ENCODE results near the gene CALHM2. TPM values are rescaled to one million over a fixed set of nuclear protein-coding genes. Genes with fewer than 3 reads are reported as not detected.
A peak's percentile ranks its signal among the peaks of the same experiment; 100 is the strongest.

CALHM2 gene
- total RNA-seq, 1 experiment from 2014 or later, result 1.9 TPM

GRCh38 chr10:103476046-103476768 is 24.0 kb upstream of the CALHM2 start:
- DNase-seq (ENCODE audit: low read depth), result no peak

DNA sequence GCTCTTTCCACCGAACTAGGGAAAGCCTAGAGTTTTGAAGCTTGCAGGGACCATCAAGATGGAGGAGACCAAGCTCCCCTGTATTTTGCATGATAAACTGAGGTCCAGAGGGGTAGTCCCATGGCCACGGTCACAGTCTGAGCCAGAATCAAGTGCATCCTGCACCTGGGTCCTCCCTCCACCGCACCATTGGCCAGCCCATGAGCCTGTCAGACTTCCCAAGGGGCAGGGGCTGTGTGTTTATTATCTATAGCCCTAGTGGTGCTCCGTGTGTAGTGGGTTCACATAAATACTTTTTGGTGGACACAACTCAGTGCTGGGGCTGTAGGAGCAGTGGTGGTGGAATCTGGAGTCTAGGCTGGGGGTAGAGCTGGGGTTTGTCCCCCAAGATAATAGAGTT is 23.3 kb upstream of the CALHM2 start:
- DNase-seq (ENCODE audit: low read depth), result no peak

DNA sequence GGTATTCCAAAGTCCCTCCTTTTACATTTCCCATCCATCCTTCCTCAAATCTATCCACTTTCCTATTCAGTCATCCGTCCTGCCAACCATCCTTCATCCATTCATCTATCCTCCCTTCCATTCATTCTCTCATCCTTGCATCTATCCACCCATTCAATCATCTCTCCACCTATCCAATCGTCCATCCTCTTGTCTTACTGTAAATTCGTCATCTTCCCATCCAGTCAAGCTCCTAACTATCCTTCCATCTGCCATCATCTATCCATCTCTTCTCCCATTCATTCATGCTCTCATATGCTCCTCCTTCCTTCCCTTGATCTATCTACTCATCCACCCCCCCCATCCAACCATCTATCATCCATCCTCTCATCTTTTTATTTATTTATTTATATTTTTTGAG is 21.9 kb upstream of the CALHM2 start:
- DNase-seq (ENCODE audit: low read depth), result no peak

DNA sequence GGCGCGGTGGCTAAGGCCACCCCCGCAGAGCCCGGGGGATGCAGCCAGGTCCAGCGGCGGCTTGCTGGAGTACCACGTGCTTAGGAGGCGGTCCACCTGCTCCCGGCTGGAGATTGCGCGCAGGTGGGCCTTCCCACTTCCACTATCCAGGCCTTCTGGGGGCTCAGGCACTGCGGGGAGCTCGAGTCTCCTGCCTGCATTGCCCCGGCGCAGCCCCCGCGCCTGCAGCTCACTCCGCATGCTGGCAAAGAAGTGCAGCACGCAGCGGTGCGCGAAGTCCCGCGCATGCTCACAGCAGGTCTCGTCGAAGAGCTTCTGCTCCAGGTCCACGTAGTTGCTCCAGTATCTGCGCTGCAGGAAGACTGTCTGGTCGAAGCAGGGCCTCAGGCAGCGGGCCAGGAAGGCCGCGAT is 21.1 kb upstream of the CALHM2 start:
- DNase-seq (ENCODE audit: low read depth), result no peak

DNA sequence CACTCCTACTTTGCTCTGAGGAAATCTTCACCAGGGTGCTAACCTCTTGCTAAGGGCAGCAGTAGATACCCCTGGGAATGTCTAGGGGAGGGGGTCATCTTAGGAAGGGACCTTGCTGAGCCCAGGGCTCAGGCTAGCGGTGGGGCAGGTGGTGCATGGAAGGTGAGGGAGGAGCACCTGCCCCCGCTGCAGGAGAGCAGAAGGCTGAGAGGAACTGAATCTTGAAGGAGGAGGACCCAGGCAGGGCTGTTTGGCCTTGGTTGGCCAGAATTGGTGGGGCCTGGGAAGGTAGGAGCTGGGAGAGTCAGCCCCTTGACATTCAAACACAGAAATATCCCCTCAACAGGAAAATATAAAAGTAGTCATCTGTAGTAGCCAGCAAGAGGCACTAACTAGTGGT is 19.8 kb upstream of the CALHM2 start:
- DNase-seq (ENCODE audit: low read depth), result no peak

DNA sequence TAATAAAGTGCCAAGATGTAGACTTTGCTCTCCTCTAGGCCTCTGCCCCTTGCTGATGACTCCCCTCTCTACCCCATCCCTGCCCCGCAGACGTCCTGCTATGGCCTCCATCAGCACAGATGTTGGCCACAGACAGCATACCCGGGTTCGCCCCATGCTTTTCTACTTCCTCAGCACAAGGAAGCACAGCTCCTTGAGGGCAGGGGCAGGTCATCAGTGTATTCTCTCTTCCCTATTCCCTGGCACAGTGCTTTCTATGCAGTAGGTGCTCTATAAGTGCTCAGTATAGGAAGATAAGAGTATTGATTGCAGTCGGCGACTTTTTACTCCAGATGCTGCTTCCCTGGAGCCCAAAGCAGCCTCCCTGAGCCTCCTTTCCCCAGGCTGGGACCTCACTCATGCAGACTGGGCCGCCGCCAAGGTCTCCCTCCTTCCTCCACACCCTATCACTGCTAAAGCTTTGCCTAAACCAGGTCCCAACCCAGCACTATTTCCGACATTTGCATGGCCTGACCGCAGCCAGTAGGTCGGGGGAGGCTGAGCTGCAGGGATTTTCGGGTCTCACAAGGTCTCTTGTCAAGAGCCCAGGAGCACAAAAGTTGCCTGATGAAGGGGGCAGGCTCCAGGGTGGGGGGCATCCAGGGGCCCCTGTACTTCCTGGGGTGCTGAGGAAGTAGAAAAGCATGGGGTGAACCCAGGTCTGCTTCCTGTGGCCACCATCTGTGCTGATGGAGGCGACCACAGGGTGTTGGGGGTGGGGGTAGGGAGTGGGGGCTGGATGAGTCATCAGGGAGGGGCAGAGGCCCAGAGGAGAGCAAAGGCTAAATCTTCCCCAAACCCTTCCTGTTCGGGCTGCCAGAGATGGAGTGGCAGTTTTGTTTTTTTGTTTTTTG is 18.8 kb upstream of the CALHM2 start:
- peak; percentile 68 for DNase-seq (ENCODE audit: low read depth)

GRCh38 chr10:103469201-103469600 is 17.0 kb upstream of the CALHM2 start:
- no peak for DNase-seq (ENCODE audit: low read depth)

DNA sequence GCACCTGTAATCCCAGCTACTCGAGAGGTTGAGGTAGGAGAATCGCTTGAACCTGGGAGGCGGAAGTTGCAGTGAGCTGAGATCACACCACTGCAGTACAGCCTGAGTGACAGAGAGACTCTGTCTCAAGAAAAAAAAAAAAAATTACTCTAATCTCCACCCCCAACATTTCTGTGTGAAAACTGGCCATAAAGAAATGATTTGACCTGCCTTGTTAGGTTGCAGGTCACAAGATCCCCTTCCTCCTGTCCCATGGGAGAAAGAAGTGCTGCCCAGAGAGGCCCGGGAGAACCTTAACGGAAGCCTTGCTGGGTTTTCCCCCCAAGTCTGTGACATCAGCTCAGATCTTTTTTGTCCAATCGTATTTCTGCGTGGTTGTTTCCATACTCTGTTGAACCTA is 15.2 kb upstream of the CALHM2 start:
- DNase-seq (ENCODE audit: low read depth), result no peak

GRCh38 chr10:103466734-103467133 is 14.6 kb upstream of the CALHM2 start:
- no peak for DNase-seq (ENCODE audit: low read depth)

- DNase-seq (ENCODE audit: low read depth), result no peak
These were observed 13.4 kb upstream of the CALHM2 start for GRCh38 chr10:103465411-103466179.

GRCh38 chr10:103463499-103463898 is 11.3 kb upstream of the CALHM2 start:
- no peak for DNase-seq (ENCODE audit: low read depth)

- no peak for DNase-seq (ENCODE audit: low read depth)
These were observed 7.4 kb upstream of the CALHM2 start for GRCh38 chr10:103459615-103460014.

DNA sequence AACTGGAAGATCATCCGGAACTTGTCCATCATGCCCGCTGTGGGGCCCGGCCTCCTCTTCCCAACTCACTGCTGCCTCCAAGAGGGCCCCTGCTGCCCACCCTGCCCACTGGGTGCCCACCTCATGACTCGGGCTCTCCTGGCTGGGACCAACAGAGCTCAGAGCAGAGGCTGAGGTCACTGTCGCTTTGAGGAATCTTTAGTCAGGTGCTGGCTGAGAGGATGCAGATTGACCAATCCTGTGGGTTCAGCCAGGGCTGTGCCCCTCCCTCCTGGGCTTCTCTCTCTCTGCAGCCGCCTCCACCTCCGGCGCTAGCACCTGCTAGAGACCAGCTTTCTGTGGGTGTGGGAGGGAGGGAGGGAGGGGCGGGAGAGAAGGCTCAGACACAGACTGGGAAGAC is 6.5 kb upstream of the CALHM2 start, which contains the start of gene CALHM1:
TSS of gene CALHM1 (minus strand) at position 181 of the 400 bp plus-strand sequence. CDS start at position 32, 149 bp downstream.
- no peak for DNase-seq (ENCODE audit: low read depth)

DNA sequence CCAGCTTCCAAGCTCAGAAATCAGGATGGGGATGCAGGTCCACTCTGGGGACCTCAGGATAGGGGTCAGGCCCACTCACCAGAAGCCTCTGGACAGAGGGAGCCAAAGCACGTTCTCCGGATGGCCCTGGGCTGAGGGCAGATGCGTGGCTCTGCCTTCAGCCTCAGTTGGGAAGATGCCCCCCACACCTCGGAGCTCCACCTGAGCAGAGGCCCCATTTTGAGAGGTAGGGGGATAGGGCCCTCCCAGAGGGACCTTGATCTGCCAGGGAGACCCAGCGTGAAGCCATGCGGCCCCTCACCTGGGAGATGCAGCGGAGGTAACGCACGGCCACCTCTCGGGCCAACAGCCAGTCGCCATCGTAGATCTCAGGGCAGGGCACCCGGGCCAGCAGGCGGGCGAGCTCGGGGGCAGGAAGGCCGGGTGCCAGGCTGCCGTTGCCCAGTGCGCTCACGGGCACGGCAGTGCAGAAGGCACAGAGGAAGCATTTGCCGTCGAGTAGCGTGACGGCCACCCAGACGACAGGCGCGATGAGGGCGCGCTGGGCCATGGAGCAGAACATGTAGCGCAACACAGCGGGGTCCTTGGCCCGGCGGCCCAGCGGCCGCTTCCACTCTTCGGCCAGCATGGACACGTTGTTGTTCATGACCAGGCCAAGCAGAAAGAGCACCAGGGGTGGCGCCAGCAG is 5.9 kb upstream of the CALHM2 start:
- DNase-seq (ENCODE audit: low read depth), result no peak

DNA sequence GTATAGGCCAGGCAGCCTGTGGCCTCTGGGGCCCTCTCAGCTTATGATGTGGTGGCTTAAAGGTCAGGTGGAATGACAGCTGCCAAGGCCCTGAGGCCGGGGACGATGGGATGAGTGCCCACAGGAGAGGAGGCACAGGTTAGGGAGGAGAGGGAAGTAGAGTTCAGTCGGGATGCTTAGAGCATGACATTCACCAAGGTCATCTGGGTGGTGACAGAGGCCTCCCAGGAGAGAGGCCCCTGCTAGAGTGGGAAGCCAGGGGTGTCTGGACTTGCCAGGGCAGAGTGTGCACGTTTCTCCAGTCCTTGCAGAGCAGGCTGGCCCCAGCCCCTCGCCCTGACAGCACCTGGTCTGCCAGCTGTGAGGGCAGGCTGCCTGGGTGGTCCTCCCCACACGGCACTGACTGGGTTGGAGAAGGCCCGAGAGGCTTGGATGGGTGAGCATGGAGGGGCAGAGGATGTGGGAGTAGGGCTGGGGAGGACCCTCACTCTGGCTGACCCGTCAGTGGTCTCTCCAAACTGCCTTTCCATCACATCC is 5.1 kb upstream of the CALHM2 start:
- no peak for DNase-seq (ENCODE audit: low read depth)

GRCh38 chr10:103456074-103456660 is 4.0 kb upstream of the CALHM2 start:
- DNase-seq (ENCODE audit: low read depth), result no peak

GRCh38 chr10:103455235-103455634 is 3.1 kb upstream of the CALHM2 start:
- no peak for DNase-seq (ENCODE audit: low read depth)

DNA sequence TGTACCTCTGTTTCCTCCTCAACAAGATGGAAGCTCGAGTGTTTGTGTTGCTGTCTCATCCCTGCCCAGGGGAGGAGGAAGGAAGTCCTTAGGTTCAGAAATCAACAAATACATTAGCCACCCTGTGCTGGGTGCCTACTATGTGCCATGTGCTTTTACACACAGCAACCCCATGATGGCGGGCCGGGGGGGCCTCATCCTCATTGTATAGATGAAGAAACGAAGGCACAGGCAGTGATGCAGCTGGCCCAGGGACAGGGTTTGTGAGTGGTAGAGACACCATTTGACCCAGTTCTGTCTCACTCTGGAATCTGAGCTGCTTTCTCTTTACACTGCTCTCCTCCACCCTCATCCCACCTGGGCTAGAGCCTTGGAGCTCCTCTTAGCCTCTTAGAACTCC is 1.9 kb upstream of the CALHM2 start:
- no peak for DNase-seq (ENCODE audit: low read depth)

GRCh38 chr10:103452506-103453230 is 498 bp upstream of the CALHM2 start:
- DNase-seq (ENCODE audit: low read depth), result no peak

Data from Daoy (cell line).